Panc1 (cell line): ENCODE measurements around the gene SLC25A45. TPM values are rescaled to one million over a fixed set of nuclear protein-coding genes. Genes with fewer than 3 reads are reported as not detected.
A peak's percentile ranks its signal among the peaks of the same experiment; 100 is the strongest.

Experiments
- ATAC-seq: fragments of 200-7000 bp; cut with Tn5 transposase; 2 replicates; pipeline ENCODE4 v1.9.1; 2020; ENCODE audit warnings: mild to moderate bottlenecking, moderate library complexity
- BruUV-seq: library from RNA; stranded (reverse); fragments of 400-500 nt; replicated peaks from 2 replicates; lab custom pipeline; 2021; lab: Mats Ljungman, UMichigan
- CTCF ChIA-PET: fragments of 300-600 bp; sonication (Branson Sonifier 250); formaldehyde crosslinking; loops from one replicate; lab custom pipeline; 2022; ENCODE audit warnings: antibody characterized with exemption; lab: Charles Lee
- POLR2A ChIA-PET: fragments of 300-600 bp; sonication (Branson Sonifier 250); formaldehyde crosslinking; loops from one replicate; lab custom pipeline; 2022; ENCODE audit warnings: antibody characterized with exemption; lab: Charles Lee
- DNase-seq: peaks from one replicate; pipeline ENCODE4 v3.0.0-alpha.2; 2010; ENCODE audit warnings: low read depth, low spot score
- H3K27ac ChIP-seq: 2 replicates; pipeline ENCODE4 v1.5.1; 2011; ENCODE audit warnings: mild to moderate bottlenecking, low read length, inconsistent platforms
- H3K27me3 ChIP-seq: fragments of 200-500 bp; sonication (Bioruptor generic); 2 replicates; pipeline ENCODE4 v1.6.0; 2014; ENCODE audit warnings: low read length, inconsistent platforms; ENCODE audit not compliant: control insufficient read depth, insufficient read depth
- H3K36me3 ChIP-seq: fragments of 200-500 bp; sonication (Bioruptor generic); 2 replicates; pipeline ENCODE4 v1.5.1; 2014; ENCODE audit warnings: inconsistent platforms, mild to moderate bottlenecking, low read length, moderate library complexity; ENCODE audit not compliant: control insufficient read depth, insufficient read depth
- H3K4me1 ChIP-seq: 2 replicates; pipeline ENCODE4 v1.5.1; 2011; ENCODE audit warnings: inconsistent platforms, mild to moderate bottlenecking, low read length, moderate library complexity; ENCODE audit not compliant: control insufficient read depth, insufficient read depth
- H3K4me3 ChIP-seq, 2 experiments: 2 replicates each; pipeline ENCODE4 v1.5.1; 2011 to 2012; ENCODE audit warnings: low read depth in 2 of 2, low read length in 2 of 2, mild to moderate bottlenecking in 2 of 2, inconsistent platforms in 1 of 2, moderate library complexity in 1 of 2
- H3K9me3 ChIP-seq: fragments of 200-500 bp; sonication (Bioruptor generic); 2 replicates; pipeline ENCODE4 v1.5.1; 2014; ENCODE audit warnings: low read depth, mild to moderate bottlenecking, inconsistent platforms, low read length, moderate library complexity; ENCODE audit not compliant: control insufficient read depth, insufficient read depth
- POLR2AphosphoS5 ChIP-seq: IDR thresholded peaks from 2 replicates; pipeline ENCODE4 v1.6.1; 2012; ENCODE audit warnings: mild to moderate bottlenecking, low read depth, low read length, moderate library complexity
- SIN3A ChIP-seq: IDR thresholded peaks from 2 replicates; pipeline ENCODE4 v1.6.1; 2012; ENCODE audit warnings: low read depth, mild to moderate bottlenecking, low read length, moderate library complexity, borderline replicate concordance; ENCODE audit not compliant: insufficient read depth
- TCF7L2 ChIP-seq: IDR thresholded peaks from 2 replicates; pipeline ENCODE4 v1.6.1; 2011; ENCODE audit warnings: mild to moderate bottlenecking, low read depth, low read length, inconsistent platforms
- in situ Hi-C: cut with HindIII; loops from 2 replicates; pipeline ENCODE4 v1.10.0; 2016; ENCODE audit warnings: low sequenced_read_pairs, low pct_unique_long_range_greater_than_20kb
- intact Hi-C: fragments of 100-400 bp; cut with micrococcal nuclease; formaldehyde crosslinking; loops from one replicate; pipeline ENCODE4 v1.10.0; 2022; ENCODE audit not compliant: unreplicated experiment
- total RNA-seq: library from RNA; stranded (reverse); gene quantifications from one replicate; pipeline ENCODE4 v1.2.1, GENCODE V29; 2021; ENCODE audit not compliant: unreplicated experiment
- TF ChIP-seq, protein P1 (sequence below): fragments of 450-650 bp; IDR thresholded peaks from 2 replicates; pipeline ENCODE4 v1.5.1; 2017; ENCODE audit warnings: mild to moderate bottlenecking
- TF ChIP-seq, protein P2 (sequence below), 2 experiments: IDR thresholded peaks; 2 replicates each; pipeline ENCODE4 v1.6.1; 2011 to 2012; ENCODE audit warnings: low read depth in 2 of 2, control low read depth in 1 of 2, low read length in 1 of 2, mild to moderate bottlenecking in 1 of 2, moderate library complexity in 1 of 2; ENCODE audit not compliant: insufficient read depth in 1 of 2

The SLC25A45 gene
- total RNA-seq, 1 experiment from 2014 or later: 9.8 TPM

DNA sequence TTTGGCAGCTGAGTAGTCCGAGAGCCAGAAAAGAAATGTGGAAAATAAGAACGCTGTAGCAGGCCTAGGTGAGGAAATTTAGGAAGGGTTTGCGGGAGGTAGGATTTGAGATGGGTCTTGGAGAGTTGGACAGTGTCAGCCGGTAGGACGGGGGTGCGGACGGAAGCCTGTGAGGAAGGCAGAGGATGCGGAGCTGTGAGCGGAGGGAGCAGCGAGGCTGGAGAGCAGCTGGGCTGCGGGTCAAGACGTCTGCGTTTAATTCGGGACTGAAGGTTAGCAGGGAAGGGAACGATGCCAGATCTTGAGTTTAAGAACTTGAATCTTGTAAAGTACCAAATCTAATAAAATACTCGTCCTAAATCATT, 28.6 kb downstream of the SLC25A45 start:
- ChIA-PET POLR2A (interaction anchor here (0.6 kb wide), 1 partner anchor 56 kb away, joined by 3 read pairs; no protein-coding TSS in a partner anchor), CTCF (no interaction called here)
- peak overlapping the region; percentile 56 to 73 for H3K4me3 ChIP-seq
- peaks cover 5% of the 10 kb centered on the region; the same call in 1 of the 2 replicates for H3K4me1 ChIP-seq
- no peaks in the 10 kb centered on the region for H3K9me3 ChIP-seq
- ATAC-seq: peak; percentile 10
- TF ChIP-seq TCF7L2 (no peak), SIN3A (no peak), POLR2AphosphoS5 (no peak)
- TF ChIP-seq, protein P1, sequence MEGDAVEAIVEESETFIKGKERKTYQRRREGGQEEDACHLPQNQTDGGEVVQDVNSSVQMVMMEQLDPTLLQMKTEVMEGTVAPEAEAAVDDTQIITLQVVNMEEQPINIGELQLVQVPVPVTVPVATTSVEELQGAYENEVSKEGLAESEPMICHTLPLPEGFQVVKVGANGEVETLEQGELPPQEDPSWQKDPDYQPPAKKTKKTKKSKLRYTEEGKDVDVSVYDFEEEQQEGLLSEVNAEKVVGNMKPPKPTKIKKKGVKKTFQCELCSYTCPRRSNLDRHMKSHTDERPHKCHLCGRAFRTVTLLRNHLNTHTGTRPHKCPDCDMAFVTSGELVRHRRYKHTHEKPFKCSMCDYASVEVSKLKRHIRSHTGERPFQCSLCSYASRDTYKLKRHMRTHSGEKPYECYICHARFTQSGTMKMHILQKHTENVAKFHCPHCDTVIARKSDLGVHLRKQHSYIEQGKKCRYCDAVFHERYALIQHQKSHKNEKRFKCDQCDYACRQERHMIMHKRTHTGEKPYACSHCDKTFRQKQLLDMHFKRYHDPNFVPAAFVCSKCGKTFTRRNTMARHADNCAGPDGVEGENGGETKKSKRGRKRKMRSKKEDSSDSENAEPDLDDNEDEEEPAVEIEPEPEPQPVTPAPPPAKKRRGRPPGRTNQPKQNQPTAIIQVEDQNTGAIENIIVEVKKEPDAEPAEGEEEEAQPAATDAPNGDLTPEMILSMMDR: no peak
- TF ChIP-seq, protein P2, sequence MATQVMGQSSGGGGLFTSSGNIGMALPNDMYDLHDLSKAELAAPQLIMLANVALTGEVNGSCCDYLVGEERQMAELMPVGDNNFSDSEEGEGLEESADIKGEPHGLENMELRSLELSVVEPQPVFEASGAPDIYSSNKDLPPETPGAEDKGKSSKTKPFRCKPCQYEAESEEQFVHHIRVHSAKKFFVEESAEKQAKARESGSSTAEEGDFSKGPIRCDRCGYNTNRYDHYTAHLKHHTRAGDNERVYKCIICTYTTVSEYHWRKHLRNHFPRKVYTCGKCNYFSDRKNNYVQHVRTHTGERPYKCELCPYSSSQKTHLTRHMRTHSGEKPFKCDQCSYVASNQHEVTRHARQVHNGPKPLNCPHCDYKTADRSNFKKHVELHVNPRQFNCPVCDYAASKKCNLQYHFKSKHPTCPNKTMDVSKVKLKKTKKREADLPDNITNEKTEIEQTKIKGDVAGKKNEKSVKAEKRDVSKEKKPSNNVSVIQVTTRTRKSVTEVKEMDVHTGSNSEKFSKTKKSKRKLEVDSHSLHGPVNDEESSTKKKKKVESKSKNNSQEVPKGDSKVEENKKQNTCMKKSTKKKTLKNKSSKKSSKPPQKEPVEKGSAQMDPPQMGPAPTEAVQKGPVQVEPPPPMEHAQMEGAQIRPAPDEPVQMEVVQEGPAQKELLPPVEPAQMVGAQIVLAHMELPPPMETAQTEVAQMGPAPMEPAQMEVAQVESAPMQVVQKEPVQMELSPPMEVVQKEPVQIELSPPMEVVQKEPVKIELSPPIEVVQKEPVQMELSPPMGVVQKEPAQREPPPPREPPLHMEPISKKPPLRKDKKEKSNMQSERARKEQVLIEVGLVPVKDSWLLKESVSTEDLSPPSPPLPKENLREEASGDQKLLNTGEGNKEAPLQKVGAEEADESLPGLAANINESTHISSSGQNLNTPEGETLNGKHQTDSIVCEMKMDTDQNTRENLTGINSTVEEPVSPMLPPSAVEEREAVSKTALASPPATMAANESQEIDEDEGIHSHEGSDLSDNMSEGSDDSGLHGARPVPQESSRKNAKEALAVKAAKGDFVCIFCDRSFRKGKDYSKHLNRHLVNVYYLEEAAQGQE (IDR thresholded peaks at IDR 0.05; ENCODE audit: insufficient read depth in 1 of 2, low read depth in 2 of 2, low read length in 1 of 2): no peak
- no TSS peak for BruUV-seq
- H3K36me3 ChIP-seq: peaks cover 9% of the 10 kb centered on the region
- peak overlapping the region; percentile 71 for H3K27ac ChIP-seq
- intact Hi-C loops (no loop called here), in situ Hi-C loops (no loop called here)
- DNase-seq: no peak
- H3K27me3 ChIP-seq: no peaks in the 10 kb centered on the region

DNA sequence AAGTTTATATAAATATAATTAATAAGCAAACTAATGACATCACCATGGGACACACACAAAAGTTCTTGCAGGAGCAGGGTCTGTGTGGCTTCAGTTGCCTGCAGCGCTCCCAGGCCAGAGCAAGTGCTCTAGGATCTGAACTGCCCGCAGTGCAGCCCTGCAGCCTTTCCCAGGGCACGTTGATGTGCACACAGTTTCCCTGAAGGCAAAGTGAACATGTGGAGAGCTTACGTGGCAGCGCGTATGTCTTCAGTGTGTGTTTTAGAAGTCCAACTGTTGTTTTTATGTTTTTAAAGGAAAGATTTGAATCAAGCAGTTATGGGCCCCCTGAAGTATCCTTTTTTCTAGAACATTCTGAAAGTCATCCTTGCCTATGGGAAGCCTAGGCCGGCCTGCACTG, 29.1 kb downstream of the SLC25A45 start:
- BruUV-seq: no TSS peak
- H3K27me3 ChIP-seq: no peaks in the 10 kb centered on the region
- ChIA-PET CTCF (interaction anchor here (0.6 to 0.8 kb wide), 4 partner anchors 10 to 79 kb away, joined by 3 to 8 read pairs (median 4); partner anchors contain the start of gene DPF2), POLR2A (no interaction called here)
- ATAC-seq (no peak), DNase-seq (no peak)
- H3K4me3 ChIP-seq: no peak overlapping the region
- peaks cover 10% of the 10 kb centered on the region for H3K36me3 ChIP-seq
- intact Hi-C loops: no loop called here
- H3K27ac ChIP-seq: peak overlapping the region; percentile 26; the same call in 1 of the 2 replicates
- peaks cover 5% of the 10 kb centered on the region; the same call in 1 of the 2 replicates for H3K4me1 ChIP-seq
- no peaks in the 10 kb centered on the region for H3K9me3 ChIP-seq
- TF ChIP-seq, protein P1: no peak
- TF ChIP-seq POLR2AphosphoS5: no peak
- TF ChIP-seq, protein P2 (IDR thresholded peaks at IDR 0.05; ENCODE audit: insufficient read depth in 1 of 2, low read depth in 2 of 2, low read length in 1 of 2): no peak
- in situ Hi-C loops: no loop called here
